NT2/D1 (cell line): ENCODE results near the gene UBXN2A.

Source experiments
- YY1 ChIP-seq: IDR thresholded peaks from 2 replicates; pipeline ENCODE4 v1.6.1; 2011; ENCODE audit not compliant: insufficient read length, insufficient read depth
- ZNF274 ChIP-seq: IDR thresholded peaks from 2 replicates; pipeline ENCODE4 v1.6.1; 2011; ENCODE audit warnings: mild to moderate bottlenecking, low read depth, low read length

DNA sequence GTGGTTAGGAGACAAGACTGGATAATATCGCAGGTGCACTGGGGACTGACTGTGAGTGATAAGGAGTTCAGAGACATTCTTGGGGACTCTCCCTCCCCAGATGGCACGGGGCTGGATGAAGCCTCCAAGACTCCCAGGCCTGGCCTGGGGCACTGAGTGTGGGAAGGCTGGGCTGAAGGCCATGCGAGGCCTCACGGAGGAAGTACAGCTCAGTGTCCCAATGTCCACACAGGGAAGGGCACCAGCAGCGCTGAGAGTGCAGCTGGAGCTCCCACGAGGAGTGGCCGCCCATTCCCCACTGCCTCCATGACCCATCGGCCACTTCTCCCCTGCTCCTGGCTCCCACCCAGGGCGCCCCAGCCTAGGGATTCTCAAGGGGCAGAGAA, 76.1 kb downstream of the UBXN2A start:
- TF ChIP-seq ZNF274 (no peak), YY1 (no peak)
